A549 (cell line): ENCODE data around the gene IL19. TPM values are rescaled to one million over a fixed set of nuclear protein-coding genes. Genes with fewer than 3 reads are reported as not detected.

Experiments
- ATAC-seq, 2 experiments: fragments of 200-7000 bp in 1 of 2; fragments of >200 bp in 1 of 2; cut with Nextera tagmentation in 1 of 2; cut with Tn5 transposase in 1 of 2; 3 replicates each; pipeline versions ENCODE4 v1.8.0 to v1.9.1; 2018 to 2020; ENCODE audit warnings: mild to moderate bottlenecking in 1 of 2, moderate library complexity in 1 of 2
- CTCF ChIA-PET: fragments of 300-600 bp; sonication (Branson Sonifier 250); formaldehyde crosslinking; extraction: SDS; loops from one replicate; lab custom pipeline; 2021; ENCODE audit warnings: antibody characterized with exemption, inconsistent platforms; lab: Yijun Ruan, JAX
- POLR2A ChIA-PET: fragments of 350-600 bp; formaldehyde crosslinking; extraction: SDS; loops from one replicate; lab custom pipeline; 2021; ENCODE audit warnings: antibody characterized with exemption, inconsistent platforms; lab: Yijun Ruan, JAX
- DNase-seq, 2 experiments: peaks; one replicate each; pipeline versions ENCODE4 v3.0.0 to v3.0.0-alpha.2; 2011 to 2016; ENCODE audit warnings: low read depth in 1 of 2, low spot score in 1 of 2
- FAIRE-seq: peaks from 2 replicates; lab custom pipeline; 2011; peaks lifted over from hg19 to GRCh38; lab: Jason Lieb, UNC
- H3K27ac ChIP-seq, 2 experiments: fragments of >200 bp; sonication (Bioruptor Twin); formaldehyde crosslinking; 3 replicates each; pipeline ENCODE4 v1.5.1; 2016 to 2017
- H3K4me1 ChIP-seq: fragments of >200 bp; sonication (Bioruptor Twin); formaldehyde crosslinking; 3 replicates; pipeline ENCODE4 v1.6.1; 2016
- H3K4me2 ChIP-seq: fragments of >200 bp; sonication (Bioruptor Twin); formaldehyde crosslinking; 3 replicates; pipeline ENCODE4 v1.6.1; 2016
- H3K4me3 ChIP-seq: fragments of >200 bp; sonication (Bioruptor Twin); formaldehyde crosslinking; 3 replicates; pipeline ENCODE4 v1.5.1; 2016
- H3K9me3 ChIP-seq: fragments of >200 bp; sonication (Bioruptor Twin); formaldehyde crosslinking; 3 replicates; pipeline ENCODE4 v1.6.1; 2016
- BHLHE40 ChIP-seq: IDR thresholded peaks from 2 replicates; pipeline ENCODE4 v1.6.1; 2012; ENCODE audit warnings: low read depth, low read length, inconsistent platforms
- CBX8 ChIP-seq: fragments of 200-600 bp; sonication (generic); IDR thresholded peaks from 2 replicates; pipeline ENCODE4 v1.6.1; 2016
- CHD4 ChIP-seq: fragments of 200-600 bp; sonication (generic); IDR thresholded peaks from 2 replicates; pipeline ENCODE4 v1.6.1; 2016; ENCODE audit warnings: antibody characterized with exemption, mild to moderate bottlenecking, borderline replicate concordance
- EHF ChIP-seq: fragments of 250-450 bp; sonication (Bioruptor Pico); IDR thresholded peaks from 2 replicates; pipeline ENCODE4 v1.5.0; 2020; ENCODE audit warnings: mild to moderate bottlenecking
- FOSB ChIP-seq: fragments of 250-450 bp; sonication (Bioruptor Pico); IDR thresholded peaks from 2 replicates; pipeline ENCODE4 v1.5.0; 2020; ENCODE audit warnings: mild to moderate bottlenecking, moderate library complexity
- FOSL2 ChIP-seq, 2 experiments: fragments of 450-650 bp in 1 of 2; fragments of >200 bp in 1 of 2; sonication (Bioruptor Twin) in 1 of 2; formaldehyde crosslinking; IDR thresholded peaks; 2 replicates each; pipeline versions ENCODE4 v1.5.0 to v1.6.1; 2016 to 2020; ENCODE audit warnings: mild to moderate bottlenecking in 1 of 2, moderate library complexity in 1 of 2
- GATA3 ChIP-seq: IDR thresholded peaks from 2 replicates; pipeline ENCODE4 v1.6.1; 2012; ENCODE audit warnings: borderline replicate concordance
- HMGXB4 ChIP-seq: fragments of 250-450 bp; sonication (Bioruptor Pico); IDR thresholded peaks from 2 replicates; pipeline ENCODE4 v1.5.0; 2021; ENCODE audit warnings: mild to moderate bottlenecking, moderate library complexity, borderline replicate concordance
- HOXB13 ChIP-seq: fragments of 250-450 bp; sonication (Bioruptor Pico); IDR thresholded peaks from 2 replicates; pipeline ENCODE4 v1.5.0; 2020; ENCODE audit warnings: low read depth, mild to moderate bottlenecking, moderate library complexity
- HOXB5 ChIP-seq: fragments of 250-450 bp; sonication (Bioruptor Pico); IDR thresholded peaks from 2 replicates; pipeline ENCODE4 v1.5.0; 2020; ENCODE audit warnings: mild to moderate bottlenecking, moderate library complexity
- KDM1A ChIP-seq: fragments of 200-600 bp; sonication (generic); IDR thresholded peaks from 2 replicates; pipeline ENCODE4 v1.6.1; 2016; ENCODE audit warnings: low read depth, mild to moderate bottlenecking
- MAFK ChIP-seq: fragments of 450-650 bp; IDR thresholded peaks from 2 replicates; pipeline ENCODE4 v1.6.1; 2014; ENCODE audit not compliant: partially characterized antibody
- MAZ ChIP-seq: fragments of 150-350 bp; IDR thresholded peaks from 2 replicates; pipeline ENCODE4 v1.6.1; 2014; ENCODE audit warnings: antibody characterized with exemption, low read depth, low read length, borderline replicate concordance
- MYC ChIP-seq: IDR thresholded peaks from 2 replicates; pipeline ENCODE4 v1.6.1; 2012; ENCODE audit warnings: mild to moderate bottlenecking, inconsistent platforms, low read length, improper control_type of control experiment, borderline replicate concordance
- POLR2A ChIP-seq: IDR thresholded peaks from 2 replicates; pipeline ENCODE4 v1.6.1; 2012; ENCODE audit warnings: mild to moderate bottlenecking, low read length
- POLR2AphosphoS2 ChIP-seq: conservative IDR thresholded peaks from 2 replicates; pipeline ENCODE4 v1.6.1; 2012; ENCODE audit warnings: low read length, improper control_type of control experiment, inconsistent platforms
- RAD21 ChIP-seq, 2 experiments: fragments of >200 bp in 1 of 2; sonication (Bioruptor Twin) in 1 of 2; formaldehyde crosslinking in 1 of 2; IDR thresholded peaks in 1 of 2; conservative IDR thresholded peaks in 1 of 2; 2 replicates in 1 of 2; 3 replicates in 1 of 2; pipeline ENCODE4 v1.6.1; 2012 to 2018; ENCODE audit warnings: inconsistent platforms in 1 of 2
- RCOR1 ChIP-seq: fragments of 150-350 bp; IDR thresholded peaks from 2 replicates; pipeline ENCODE4 v1.6.1; 2014; ENCODE audit warnings: antibody characterized with exemption, low read length, low read depth
- RFX5 ChIP-seq: fragments of 450-650 bp; IDR thresholded peaks from 2 replicates; pipeline ENCODE4 v1.7.1; 2014; ENCODE audit warnings: antibody characterized with exemption, mild to moderate bottlenecking, moderate library complexity
- RNF2 ChIP-seq: fragments of 200-600 bp; sonication (generic); IDR thresholded peaks from 2 replicates; pipeline ENCODE4 v1.6.1; 2016; ENCODE audit warnings: low read depth, mild to moderate bottlenecking, antibody characterized with exemption, moderate library complexity, borderline replicate concordance
- SMC3 ChIP-seq: fragments of >200 bp; sonication (Bioruptor Twin); formaldehyde crosslinking; IDR thresholded peaks from 3 replicates; pipeline ENCODE4 v1.6.1; 2018; ENCODE audit warnings: inconsistent platforms
- SREBF2 ChIP-seq: fragments of 450-650 bp; IDR thresholded peaks from 2 replicates; pipeline ENCODE4 v1.6.1; 2014; ENCODE audit warnings: mild to moderate bottlenecking, moderate library complexity
- TFCP2L1 ChIP-seq: fragments of 250-450 bp; sonication (Bioruptor Pico); IDR thresholded peaks from 2 replicates; pipeline ENCODE4 v1.5.0; 2021; ENCODE audit warnings: mild to moderate bottlenecking
- TP53 ChIP-seq: fragments of 250-450 bp; sonication (Bioruptor Pico); IDR thresholded peaks from 2 replicates; pipeline ENCODE4 v1.5.0; 2021; ENCODE audit warnings: mild to moderate bottlenecking, moderate library complexity
- ZC3H11A ChIP-seq: fragments of 450-650 bp; IDR thresholded peaks from 2 replicates; pipeline ENCODE4 v1.6.1; 2014; ENCODE audit warnings: antibody characterized with exemption, mild to moderate bottlenecking
- WGBS: methylation state at CpG from one replicate; pipeline ENCODE4 v1.1.6; 2017; ENCODE audit errors: missing lambda C conversion rate; 5-methylcytosine and 5-hydroxymethylcytosine counted together
- polyA plus RNA-seq, 4 experiments: library from polyadenylated mRNA; depleted of rRNA in 3 of 4; stranded (reverse); fragments of >200 nt; fragmentation: RNase III in 1 of 4; extraction: RNeasy Plus Mini Kit Qiagen cat#74134 plus additional on column Dnase treatment in 1 of 4; gene quantifications; 2 replicates in 3 of 4; 3 replicates in 1 of 4; pipeline ENCODE4 v1.2.3, GENCODE V29; 2011 to 2017
- TF ChIP-seq, protein P1 (sequence below): IDR thresholded peaks from 2 replicates; pipeline ENCODE4 v1.6.1; 2012
- TF ChIP-seq, protein P2 (sequence below): fragments of 250-450 bp; sonication (Bioruptor Pico); IDR thresholded peaks from 2 replicates; pipeline ENCODE4 v1.5.0; 2020; ENCODE audit warnings: low read depth, mild to moderate bottlenecking, moderate library complexity

Gene IL19
- polyA plus RNA-seq, 2 of the 4 experiments (the other 2 are of a cell fraction): not detected

- FAIRE-seq (no peak), DNase-seq (no peak), ATAC-seq (no peak)
- H3K9me3 ChIP-seq: peaks cover 18% of the 10 kb centered on the region
- no peaks in the 10 kb centered on the region for H3K4me1 ChIP-seq
- CTCF ChIA-PET: interaction anchor here (1.7 to 2.6 kb wide), 3 partner anchors 10 to 127 kb away, joined by 7 to 11 read pairs (median 7); partner anchors contain the start of gene IL20
- 49% methylated on average over 3 of the region's 3 CpGs for WGBS
- H3K4me3 ChIP-seq: no peak overlapping the region
- TF ChIP-seq MYC (no peak), POLR2AphosphoS2 (no peak), TP53 (CRISPR knock-in tag) (no peak), HMGXB4 (no peak), ZC3H11A (no peak), FOSB (no peak), MAZ (no peak), RCOR1 (no peak), MAFK (no peak), EHF (CRISPR knock-in tag) (no peak), CHD4 (no peak), RAD21 (conservative IDR thresholded peaks at IDR 0.05 in 1 of 2, IDR thresholded peaks at IDR 0.05 in 1 of 2) (no peak), HOXB5 (no peak), HOXB13 (CRISPR knock-in tag) (no peak), SREBF2 (no peak), FOSL2 (IDR thresholded peaks at IDR 0.05) (no peak), FOSL2 (CRISPR knock-in tag; IDR thresholded peaks at IDR 0.05) (no peak)
- TF ChIP-seq, protein P1, sequence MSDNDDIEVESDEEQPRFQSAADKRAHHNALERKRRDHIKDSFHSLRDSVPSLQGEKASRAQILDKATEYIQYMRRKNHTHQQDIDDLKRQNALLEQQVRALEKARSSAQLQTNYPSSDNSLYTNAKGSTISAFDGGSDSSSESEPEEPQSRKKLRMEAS: no peak
- TF ChIP-seq, all 56 proteins: peak for 0
- no peak overlapping the region for H3K27ac ChIP-seq
- no peak overlapping the region for H3K4me2 ChIP-seq
- POLR2A ChIA-PET: no interaction called here
Measured at GRCh38 chr1:206854401-206855129, 84.0 kb downstream of the IL19 start.

DNA sequence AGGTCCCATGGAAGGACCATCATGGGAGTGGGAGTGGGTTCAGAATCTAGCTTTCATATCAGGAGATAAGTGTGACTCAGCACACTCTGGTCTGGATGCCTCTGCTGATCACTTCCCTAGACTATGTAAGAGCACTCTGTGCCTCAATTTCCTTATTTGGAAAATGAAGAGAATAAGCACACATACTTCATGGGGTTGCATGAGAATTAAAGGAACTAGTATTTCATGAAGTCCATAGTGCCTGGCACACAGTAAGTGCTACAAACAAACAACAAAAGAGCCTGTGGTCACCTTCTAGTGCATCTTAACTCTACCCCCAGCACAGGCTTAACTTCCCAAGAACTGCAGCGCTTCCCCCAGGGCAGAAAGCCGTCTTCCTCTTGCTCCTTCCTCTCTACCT is 85.3 kb downstream of the IL19 start:
- Histone ChIP-seq H3K4me1 (no peaks in the 10 kb centered on the region), H3K9me3 (peaks cover 18% of the 10 kb centered on the region), H3K27ac (no peak overlapping the region), H3K4me3 (no peak overlapping the region)
- 33% methylated on average over 2 of the region's 2 CpGs for WGBS
- FAIRE-seq (no peak), DNase-seq (no peak)
- TF ChIP-seq SMC3 (no peak), RFX5 (no peak), POLR2AphosphoS2 (no peak), TFCP2L1 (no peak)
- TF ChIP-seq, all 56 proteins: peak for 0
- no peak overlapping the region for H3K4me2 ChIP-seq
- ChIA-PET POLR2A (no interaction called here), CTCF (interaction anchor here (1.0 to 2.6 kb wide), 11 partner anchors 9 to 129 kb away, joined by 3 to 15 read pairs (median 4); partner anchors contain the start of gene IL20)
- ATAC-seq: no peak

DNA sequence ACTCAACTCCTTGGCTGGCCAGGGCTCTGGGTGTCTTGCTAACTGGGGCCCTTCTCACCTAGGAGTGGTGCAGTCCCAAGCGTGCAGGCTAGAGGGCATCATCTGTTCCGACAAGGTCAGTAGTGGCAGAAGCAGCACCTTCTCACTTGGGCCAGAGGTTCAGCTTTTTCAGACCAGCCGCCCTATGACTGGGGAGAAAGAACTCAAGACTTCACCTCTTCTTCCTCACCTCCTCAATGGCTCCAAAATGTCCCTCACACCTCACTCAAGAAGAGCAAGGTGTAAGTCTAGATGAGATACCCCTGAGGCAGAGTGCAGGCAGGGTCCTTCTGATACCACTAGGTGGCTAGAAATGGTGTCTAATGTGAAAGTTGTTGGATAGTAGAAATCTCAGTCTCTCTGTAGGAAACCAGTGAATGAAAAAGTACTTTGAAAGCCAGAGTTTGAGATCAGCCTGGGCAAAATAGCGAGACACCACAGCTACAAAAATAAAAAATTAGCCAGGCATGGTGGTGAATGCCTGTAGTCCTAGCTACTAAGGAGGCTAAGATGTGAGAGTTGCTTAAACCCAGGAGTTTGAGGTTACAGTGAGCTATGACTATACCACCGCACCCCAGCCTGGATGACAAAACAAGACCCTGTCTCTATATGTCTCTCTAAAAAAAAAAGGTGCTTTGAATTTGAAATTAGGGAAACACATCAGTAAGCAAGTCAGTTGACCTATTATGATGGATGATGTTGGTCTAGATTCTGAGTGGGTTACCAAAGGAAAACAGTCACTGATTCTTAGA is 86.3 kb downstream of the IL19 start:
- ChIA-PET CTCF (interaction anchor here (0.7 to 2.6 kb wide), 12 partner anchors 8 to 80 kb away, joined by 3 to 15 read pairs (median 4); partner anchors contain the start of gene IL20), POLR2A (no interaction called here)
- H3K27ac ChIP-seq: no peak overlapping the region
- H3K4me2 ChIP-seq: no peak overlapping the region
- no peaks in the 10 kb centered on the region for H3K4me1 ChIP-seq
- DNase-seq (peak; percentile 27 to 43), FAIRE-seq (no peak), ATAC-seq (peak; percentile 77 to 94)
- no peak overlapping the region for H3K4me3 ChIP-seq
- WGBS: 43% methylated on average over 5 of the region's 5 CpGs
- H3K9me3 ChIP-seq: peaks cover 15% of the 10 kb centered on the region
- TF ChIP-seq MAFK (no peak), FOSL2 (IDR thresholded peaks at IDR 0.05) (no peak), FOSL2 (CRISPR knock-in tag; IDR thresholded peaks at IDR 0.05) (no peak), HOXB13 (CRISPR knock-in tag) (no peak), CBX8 (no peak), POLR2A (no peak), GATA3 (no peak), BHLHE40 (no peak), KDM1A (no peak), HMGXB4 (no peak), RAD21 (conservative IDR thresholded peaks at IDR 0.05 in 1 of 2, IDR thresholded peaks at IDR 0.05 in 1 of 2) (peak; percentile 34 to 38; a peak in 2 of 5 replicates), SMC3 (peak; percentile 53), RNF2 (no peak), TP53 (CRISPR knock-in tag) (no peak)
- TF ChIP-seq, protein P2, sequence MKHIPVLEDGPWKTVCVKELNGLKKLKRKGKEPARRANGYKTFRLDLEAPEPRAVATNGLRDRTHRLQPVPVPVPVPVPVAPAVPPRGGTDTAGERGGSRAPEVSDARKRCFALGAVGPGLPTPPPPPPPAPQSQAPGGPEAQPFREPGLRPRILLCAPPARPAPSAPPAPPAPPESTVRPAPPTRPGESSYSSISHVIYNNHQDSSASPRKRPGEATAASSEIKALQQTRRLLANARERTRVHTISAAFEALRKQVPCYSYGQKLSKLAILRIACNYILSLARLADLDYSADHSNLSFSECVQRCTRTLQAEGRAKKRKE (CRISPR knock-in tag): no peak
